Measurements from ENCODE around the gene RNF220.
A peak's percentile ranks its signal among the peaks of the same experiment; 100 is the strongest.

RNF220 gene

DNA sequence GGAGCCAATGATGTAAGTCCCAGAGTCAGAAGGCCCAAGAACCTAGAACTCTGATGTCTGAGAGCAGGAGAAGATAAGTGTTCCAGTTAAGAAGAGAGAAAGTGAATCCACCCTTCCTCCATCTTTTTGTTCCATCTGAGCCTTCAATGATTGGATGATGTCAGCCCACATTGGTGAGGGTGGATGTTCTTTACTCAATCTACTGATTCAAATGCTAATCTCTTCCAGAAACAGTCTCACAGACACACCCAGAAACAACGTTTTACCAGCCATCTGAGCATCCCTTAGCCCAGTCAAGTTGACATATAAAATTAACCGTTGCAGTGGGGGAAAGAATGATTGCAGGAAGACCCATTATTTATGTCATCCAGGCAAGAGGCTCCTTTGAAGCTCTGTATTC, 16.5 kb upstream of the RNF220 start:
- DNase-seq (ENCODE audit: low read depth): no peak
- H3K4me3 ChIP-seq (ENCODE audit: low read depth, low read length): no peak overlapping the region
- no peak for TF ChIP-seq CTCF (IDR thresholded peaks at IDR 0.05; ENCODE audit: control insufficient read depth, extremely low read depth, insufficient read depth)

- DNase-seq (ENCODE audit: low read depth): no peak
Measured at GRCh38 chr1:44389437-44389836, 15.6 kb upstream of the RNF220 start.

DNA sequence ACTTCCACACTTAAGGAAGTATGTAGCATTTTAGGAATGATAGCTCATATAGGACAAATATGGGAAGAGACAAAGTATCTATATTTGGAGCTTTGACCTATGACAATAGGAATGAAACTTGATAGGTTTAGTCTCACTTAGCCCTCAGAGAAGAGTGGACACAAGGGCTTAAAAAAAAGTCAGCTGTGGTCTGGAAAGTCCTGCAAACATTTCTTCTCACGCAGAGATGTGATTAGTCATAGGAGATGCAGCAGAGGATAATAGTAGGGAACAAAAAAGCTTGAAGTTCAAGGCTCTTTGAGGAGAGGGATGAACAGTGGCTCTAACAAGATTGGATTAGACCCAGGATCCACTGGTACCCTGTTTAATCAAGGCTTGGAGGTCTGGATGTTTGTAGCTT, 14.8 kb upstream of the RNF220 start:
- TF ChIP-seq CTCF (IDR thresholded peaks at IDR 0.05; ENCODE audit: control insufficient read depth, extremely low read depth, insufficient read depth): no peak
- no peak for DNase-seq (ENCODE audit: low read depth)
- H3K4me3 ChIP-seq (ENCODE audit: low read depth, low read length): no peak overlapping the region

More at GRCh38 chr1:44389437-44389836, 15.6 kb upstream of the RNF220 start:
- TF ChIP-seq CTCF (IDR thresholded peaks at IDR 0.05; ENCODE audit: control insufficient read depth, extremely low read depth, insufficient read depth): no peak
- H3K4me3 ChIP-seq (ENCODE audit: low read depth, low read length): no peak overlapping the region

- no peak for TF ChIP-seq CTCF (IDR thresholded peaks at IDR 0.05; ENCODE audit: control insufficient read depth, extremely low read depth, insufficient read depth)
- H3K4me3 ChIP-seq (ENCODE audit: low read depth, low read length): no peak overlapping the region
Measured at GRCh38 chr1:44401256-44402228, 3.5 kb upstream of the RNF220 start.

DNA sequence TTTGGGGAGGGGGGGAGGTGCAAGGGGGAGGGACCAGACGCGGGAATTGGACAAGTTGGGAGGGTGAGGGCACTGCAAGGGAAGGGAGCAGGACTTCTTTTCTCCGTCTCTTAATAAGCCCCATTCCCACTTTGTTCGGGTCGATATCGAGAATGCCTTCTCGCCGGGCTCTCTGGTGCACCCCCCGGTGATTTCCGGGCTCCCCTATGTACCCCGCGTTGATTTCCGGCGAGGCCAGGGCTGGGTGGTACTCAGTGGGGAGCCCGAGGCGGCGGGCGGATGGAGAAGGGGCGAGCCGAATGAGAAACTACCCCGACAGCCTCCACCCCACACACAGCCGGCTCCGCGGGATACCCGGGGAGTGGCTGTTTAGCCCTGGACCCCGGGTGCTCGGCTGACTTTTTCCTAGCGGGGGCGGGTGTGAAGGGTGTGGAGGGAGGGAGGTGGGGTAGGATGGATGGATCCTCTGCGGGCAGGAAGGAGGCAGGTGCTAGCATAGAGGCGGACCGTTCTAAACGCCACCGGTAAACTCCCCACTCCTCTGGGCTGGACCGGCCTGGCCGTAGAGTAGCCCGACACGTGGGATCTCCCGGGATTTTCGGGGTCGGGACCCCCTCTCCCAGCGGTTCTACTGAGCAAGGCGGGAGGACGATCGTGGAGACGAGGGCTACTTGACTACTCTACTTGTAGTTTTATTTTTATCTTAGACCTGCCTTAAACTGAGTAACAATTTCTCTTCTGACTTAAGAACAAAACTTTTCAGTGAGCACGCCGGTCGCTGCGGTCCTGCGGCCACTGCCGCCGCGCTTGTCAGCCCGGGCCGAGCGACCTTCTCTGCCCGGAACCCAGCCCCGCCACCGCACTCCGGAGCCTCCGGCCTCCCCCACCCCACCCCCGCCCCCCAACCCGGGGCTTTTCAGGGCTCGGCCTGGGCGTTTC, 1.0 kb downstream of the RNF220 start:
- no peak for TF ChIP-seq CTCF (IDR thresholded peaks at IDR 0.05; ENCODE audit: control insufficient read depth, extremely low read depth, insufficient read depth)
- no peak for DNase-seq (ENCODE audit: low read depth)
- H3K4me3 ChIP-seq (ENCODE audit: low read depth, low read length): peak overlapping the region; percentile 52

More at GRCh38 chr1:44401256-44402228, 3.5 kb upstream of the RNF220 start:
- no peak for DNase-seq (ENCODE audit: low read depth)

DNA sequence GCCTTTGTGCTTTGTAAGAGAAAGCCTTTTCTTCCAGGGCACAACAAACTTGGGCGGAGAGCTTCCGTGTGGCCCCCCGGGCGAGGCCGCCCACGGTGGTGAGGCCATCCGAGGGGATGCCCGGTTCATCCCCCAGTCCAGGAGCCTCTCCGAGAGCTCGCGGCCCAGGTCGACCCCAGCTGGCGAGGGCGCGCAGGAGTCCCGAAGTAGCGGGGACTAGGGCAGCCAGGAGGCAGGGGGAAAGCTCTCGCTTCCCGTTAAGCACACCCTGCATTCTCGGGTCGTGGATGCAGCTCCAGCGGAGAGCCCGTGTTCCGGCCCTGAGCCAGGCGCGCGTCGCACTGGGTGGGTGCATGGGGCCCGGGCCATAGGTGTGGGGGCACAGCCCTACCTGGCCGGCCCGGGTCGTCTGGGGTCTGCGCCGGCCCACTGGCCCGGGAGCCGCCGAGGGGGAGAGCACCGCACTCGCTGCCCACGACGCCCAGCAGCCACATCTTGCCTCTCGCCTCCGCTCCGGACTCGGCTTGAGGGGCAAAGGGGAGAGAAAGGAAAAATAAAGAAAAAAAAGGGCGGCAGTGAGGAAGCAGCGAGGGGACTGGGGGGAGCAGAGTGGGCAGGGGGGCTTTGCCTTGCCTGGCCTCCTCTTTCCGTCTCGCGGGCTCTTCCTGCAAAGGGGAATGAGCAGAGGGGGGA, 1.8 kb downstream of the RNF220 start:
- H3K4me3 ChIP-seq (ENCODE audit: low read depth, low read length): no peak overlapping the region; the same call in 1 of the 2 replicates
- DNase-seq (ENCODE audit: low read depth): no peak
- TF ChIP-seq CTCF (IDR thresholded peaks at IDR 0.05; ENCODE audit: control insufficient read depth, extremely low read depth, insufficient read depth): no peak
